MM.1S (cell line): ENCODE measurements around the gene LRRC8C.
"Not testable (repeated sequence)": the region's sequence is repeated elsewhere in the genome, so short reads cannot be mapped to it uniquely, and the experiment has no call there.

Experiments
- DNase-seq: peaks from one replicate; pipeline ENCODE4 v3.0.0-alpha.2; 2015
- H2AFZ ChIP-seq: fragments of 300-600 bp; sonication (generic); 2 replicates; pipeline ENCODE4 v1.6.0; 2016; ENCODE audit warnings: antibody characterized with exemption, low read length
- H3F3A ChIP-seq: fragments of 300-600 bp; sonication (generic); 2 replicates; pipeline ENCODE4 v1.6.1; 2016; ENCODE audit warnings: mild to moderate bottlenecking, antibody characterized with exemption, low read length, moderate library complexity, mixed read lengths; ENCODE audit not compliant: insufficient read depth
- H3K27ac ChIP-seq: fragments of 300-600 bp; sonication (generic); 2 replicates; pipeline ENCODE4 v1.5.1; 2016; ENCODE audit warnings: mild to moderate bottlenecking, low read length
- H3K27me3 ChIP-seq: fragments of 300-600 bp; sonication (generic); replicated peaks from 2 replicates; pipeline ENCODE4 v1.6.0; 2016; ENCODE audit warnings: low read length; ENCODE audit not compliant: insufficient read depth
- H3K36me3 ChIP-seq: fragments of 300-600 bp; sonication (generic); replicated peaks from 2 replicates; pipeline ENCODE4 v1.6.1; 2016; ENCODE audit warnings: mild to moderate bottlenecking, low read length, mixed read lengths; ENCODE audit not compliant: insufficient read depth
- H3K4me1 ChIP-seq: fragments of 300-600 bp; sonication (generic); 2 replicates; pipeline ENCODE4 v1.6.1; 2016; ENCODE audit warnings: low read length, mixed read lengths
- H3K4me2 ChIP-seq: fragments of 300-600 bp; sonication (generic); 2 replicates; pipeline ENCODE4 v1.6.0; 2016; ENCODE audit warnings: low read depth, low read length
- H3K4me3 ChIP-seq: fragments of 300-600 bp; sonication (generic); 2 replicates; pipeline ENCODE4 v1.5.1; 2016; ENCODE audit warnings: low read length, mixed read lengths
- H3K79me2 ChIP-seq: fragments of 300-600 bp; sonication (generic); 2 replicates; pipeline ENCODE4 v1.6.1; 2016; ENCODE audit warnings: mixed run types, low read length, mixed read lengths
- H3K9ac ChIP-seq: fragments of 300-600 bp; sonication (generic); 2 replicates; pipeline ENCODE4 v1.6.1; 2016; ENCODE audit warnings: low read length, mixed read lengths
- H3K9me2 ChIP-seq: fragments of 300-600 bp; sonication (generic); replicated peaks from 2 replicates; pipeline ENCODE4 v1.6.1; 2016; ENCODE audit warnings: mild to moderate bottlenecking, low read length, mixed read lengths; ENCODE audit not compliant: insufficient read depth
- H3K9me3 ChIP-seq: fragments of 300-600 bp; sonication (generic); replicated peaks from 2 replicates; pipeline ENCODE4 v1.6.1; 2016; ENCODE audit warnings: mild to moderate bottlenecking, low read length, mixed read lengths; ENCODE audit not compliant: insufficient read depth
- H4K20me1 ChIP-seq: fragments of 300-600 bp; sonication (generic); 2 replicates; pipeline ENCODE4 v1.6.1; 2016; ENCODE audit warnings: mild to moderate bottlenecking, low read length, moderate library complexity, mixed read lengths; ENCODE audit not compliant: insufficient read depth
- CTCF ChIP-seq: fragments of 300-600 bp; sonication (generic); IDR thresholded peaks from 2 replicates; pipeline ENCODE4 v1.5.1; 2016; ENCODE audit warnings: antibody characterized with exemption, low read length, mixed read lengths
- EZH2 ChIP-seq: fragments of 300-600 bp; sonication (generic); optimal IDR thresholded peaks from 2 replicates; pipeline ENCODE3; 2017; ENCODE audit warnings: low read depth, mild to moderate bottlenecking, antibody characterized with exemption, low read length, mixed read lengths
- EZH2phosphoT487 ChIP-seq: fragments of 300-600 bp; sonication (generic); IDR thresholded peaks from 2 replicates; pipeline ENCODE4 v1.6.1; 2018; ENCODE audit warnings: antibody characterized with exemption, low read length

Gene LRRC8C

GRCh38 chr1:89629146-89629545 is 3.8 kb upstream of the LRRC8C start:
- Histone ChIP-seq H2AFZ (no peak overlapping the region), H3K4me2 (peak overlapping the region; percentile 15), H3F3A (peaks cover 22% of the 10 kb centered on the region), H3K36me3 (no peaks in the 10 kb centered on the region), H3K9ac (no peak overlapping the region), H3K27ac (peak overlapping the region; percentile 56; the same call in 1 of the 2 replicates), H3K4me1 (peaks cover 33% of the 10 kb centered on the region), H3K4me3 (no peak overlapping the region), H4K20me1 (no peaks in the 10 kb centered on the region), H3K79me2 (peaks cover 11% of the 10 kb centered on the region), H3K27me3 (no peaks in the 10 kb centered on the region), H3K9me3 (no peaks in the 10 kb centered on the region), H3K9me2 (no peaks in the 10 kb centered on the region)
- DNase-seq = peak; percentile 58
- TF ChIP-seq CTCF = no peak
- TF ChIP-seq EZH2 = no peak
- TF ChIP-seq EZH2phosphoT487 = no peak

- H3K27me3 ChIP-seq, H3K36me3 ChIP-seq, DNase-seq, H3K9ac ChIP-seq, H3K4me3 ChIP-seq, H2AFZ ChIP-seq, H4K20me1 ChIP-seq, H3K9me3 ChIP-seq, H3K9me2 ChIP-seq: not testable (repeated sequence)
- Histone ChIP-seq H3F3A (peaks cover 22% of the 10 kb centered on the region), H3K27ac (peak overlapping the region; percentile 56; the same call in 1 of the 2 replicates), H3K79me2 (peaks cover 15% of the 10 kb centered on the region), H3K4me1 (peaks cover 34% of the 10 kb centered on the region), H3K4me2 (peak overlapping the region; percentile 15)
These were observed 3.3 kb upstream of the LRRC8C start for GRCh38 chr1:89629600-89629999.

- no peak for DNase-seq
- Histone ChIP-seq H3K4me2 (no peak overlapping the region), H3K9me2 (no peaks in the 10 kb centered on the region), H3K9me3 (no peaks in the 10 kb centered on the region), H3K4me1 (peaks cover 38% of the 10 kb centered on the region), H3K79me2 (peaks cover 20% of the 10 kb centered on the region), H2AFZ (no peak overlapping the region), H3K4me3 (no peak overlapping the region), H3F3A (peaks cover 22% of the 10 kb centered on the region), H4K20me1 (no peaks in the 10 kb centered on the region), H3K27ac (no peak overlapping the region), H3K9ac (no peak overlapping the region), H3K36me3 (no peaks in the 10 kb centered on the region), H3K27me3 (no peaks in the 10 kb centered on the region)
- TF ChIP-seq EZH2phosphoT487 (no peak), CTCF (no peak; the same call in 1 of the 2 replicates), EZH2 (no peak)
These were observed 2.9 kb upstream of the LRRC8C start for GRCh38 chr1:89630048-89630447.

- no peak for DNase-seq
- H2AFZ ChIP-seq = peak overlapping the region; percentile 87
- H3F3A ChIP-seq = peaks cover 22% of the 10 kb centered on the region
- no peaks in the 10 kb centered on the region for H3K27me3 ChIP-seq
- peak overlapping the region; percentile 76 for H3K4me3 ChIP-seq
- no peaks in the 10 kb centered on the region for H3K9me2 ChIP-seq
- H3K9ac ChIP-seq = peak overlapping the region; percentile 73
- H3K4me1 ChIP-seq = peaks cover 38% of the 10 kb centered on the region
- H4K20me1 ChIP-seq = no peaks in the 10 kb centered on the region
- TF ChIP-seq CTCF (no peak), EZH2 (no peak), EZH2phosphoT487 (no peak)
- peaks cover 39% of the 10 kb centered on the region for H3K79me2 ChIP-seq
- peak overlapping the region; percentile 79 for H3K4me2 ChIP-seq
- H3K27ac ChIP-seq = peak overlapping the region; percentile 51; the same call in 1 of the 2 replicates
- H3K9me3 ChIP-seq = no peaks in the 10 kb centered on the region
- no peaks in the 10 kb centered on the region for H3K36me3 ChIP-seq
These were observed 884 bp upstream of the LRRC8C start for GRCh38 chr1:89631816-89632656.
